ENCODE data around the gene GATAD1.
"Not testable (repeated sequence)": the region's sequence is repeated elsewhere in the genome, so short reads cannot be mapped to it uniquely, and the experiment has no call there.

Gene GATAD1

DNA sequence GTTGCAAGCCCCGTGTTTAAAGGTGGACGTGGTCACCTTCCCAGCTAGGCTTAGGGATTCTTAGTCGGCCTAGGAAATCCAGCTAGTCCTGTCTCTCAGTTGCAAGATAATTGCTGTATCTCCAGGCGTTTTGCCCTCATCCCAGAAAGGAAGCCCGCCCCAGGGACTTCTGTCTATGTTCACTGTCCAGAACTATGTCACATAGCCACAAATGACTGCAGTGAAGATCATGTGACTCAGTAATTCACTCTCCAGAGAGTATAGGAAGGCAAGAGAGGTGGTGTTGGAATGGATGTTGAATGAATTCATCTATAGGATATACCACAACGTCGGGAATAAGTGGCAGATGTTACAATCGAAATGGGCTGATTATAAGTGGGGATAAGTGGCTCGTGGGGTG, 30.8 kb downstream of the GATAD1 start:
- TF ChIP-seq, protein P1, sequence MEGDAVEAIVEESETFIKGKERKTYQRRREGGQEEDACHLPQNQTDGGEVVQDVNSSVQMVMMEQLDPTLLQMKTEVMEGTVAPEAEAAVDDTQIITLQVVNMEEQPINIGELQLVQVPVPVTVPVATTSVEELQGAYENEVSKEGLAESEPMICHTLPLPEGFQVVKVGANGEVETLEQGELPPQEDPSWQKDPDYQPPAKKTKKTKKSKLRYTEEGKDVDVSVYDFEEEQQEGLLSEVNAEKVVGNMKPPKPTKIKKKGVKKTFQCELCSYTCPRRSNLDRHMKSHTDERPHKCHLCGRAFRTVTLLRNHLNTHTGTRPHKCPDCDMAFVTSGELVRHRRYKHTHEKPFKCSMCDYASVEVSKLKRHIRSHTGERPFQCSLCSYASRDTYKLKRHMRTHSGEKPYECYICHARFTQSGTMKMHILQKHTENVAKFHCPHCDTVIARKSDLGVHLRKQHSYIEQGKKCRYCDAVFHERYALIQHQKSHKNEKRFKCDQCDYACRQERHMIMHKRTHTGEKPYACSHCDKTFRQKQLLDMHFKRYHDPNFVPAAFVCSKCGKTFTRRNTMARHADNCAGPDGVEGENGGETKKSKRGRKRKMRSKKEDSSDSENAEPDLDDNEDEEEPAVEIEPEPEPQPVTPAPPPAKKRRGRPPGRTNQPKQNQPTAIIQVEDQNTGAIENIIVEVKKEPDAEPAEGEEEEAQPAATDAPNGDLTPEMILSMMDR (conservative IDR thresholded peaks at IDR 0.05; ENCODE audit: low read depth, low read length) = no peak
- DNase-seq (ENCODE audit: low read depth) = no peak
- H3K4me3 ChIP-seq (ENCODE audit: low read depth, low read length) = no peak overlapping the region

DNA sequence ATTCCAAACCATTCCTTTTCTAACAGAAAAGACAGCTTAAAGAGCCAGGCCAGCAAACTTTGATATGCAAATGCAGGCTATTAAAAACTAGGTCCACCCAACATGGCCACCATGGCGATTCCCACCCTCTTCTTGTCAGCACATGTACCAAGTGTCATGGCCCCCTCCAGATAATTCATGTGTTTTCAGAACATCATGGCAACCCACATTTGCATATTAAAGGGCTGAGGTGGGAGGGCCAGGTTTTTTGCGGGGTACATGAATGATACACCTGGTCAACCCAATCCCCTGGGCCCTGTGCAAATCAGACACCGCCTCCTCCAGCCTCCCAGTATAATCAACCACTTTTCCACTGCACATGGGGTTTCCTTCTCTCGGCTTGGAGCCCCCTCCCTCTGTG, 31.4 kb downstream of the GATAD1 start:
- no peak overlapping the region for H3K4me3 ChIP-seq (ENCODE audit: low read depth, low read length)
- TF ChIP-seq, protein P1 (conservative IDR thresholded peaks at IDR 0.05; ENCODE audit: low read depth, low read length) = no peak
- DNase-seq (ENCODE audit: low read depth) = no peak

DNA sequence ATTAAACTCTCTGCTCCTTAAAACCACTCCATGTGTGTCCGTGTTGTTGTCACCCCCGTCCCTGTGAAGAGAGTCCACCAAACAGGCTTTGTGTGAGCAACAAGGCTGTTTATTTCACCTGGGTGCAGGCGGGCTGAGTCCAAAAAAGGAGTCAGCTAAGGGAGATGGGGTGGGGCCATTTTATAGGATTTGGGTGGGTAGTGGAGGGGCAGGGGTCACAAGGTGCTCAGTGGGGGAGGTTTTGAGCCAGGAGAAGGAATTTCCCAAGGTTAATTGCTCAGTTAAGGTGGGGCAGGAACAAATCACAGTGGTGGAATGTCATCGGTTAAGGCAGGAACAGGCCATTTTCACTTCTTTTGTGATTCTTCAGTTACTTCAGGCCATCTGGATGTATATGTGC, 31.9 kb downstream of the GATAD1 start:
- not testable (repeated sequence) for DNase-seq (ENCODE audit: low read depth); H3K4me3 ChIP-seq (ENCODE audit: low read depth, low read length)

DNA sequence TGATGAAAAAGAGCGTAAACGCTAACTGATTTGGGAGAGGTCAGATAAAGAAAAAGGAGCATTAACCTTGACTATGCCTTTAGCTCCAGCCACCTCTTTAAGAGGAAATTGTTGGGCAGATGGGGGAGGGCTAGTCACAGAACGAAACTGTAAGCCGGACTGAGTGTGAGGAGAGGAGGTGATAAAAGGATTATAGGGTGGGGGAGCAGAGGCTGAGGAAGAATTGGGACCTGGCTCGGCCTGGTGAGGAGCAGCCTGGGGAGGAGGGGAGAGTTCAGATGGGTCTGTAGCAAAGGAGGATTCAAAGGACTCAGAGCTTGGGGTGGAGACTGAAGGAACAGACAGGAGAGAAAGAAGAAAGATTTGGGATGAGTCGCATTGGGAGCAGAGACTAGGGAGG, 36.3 kb downstream of the GATAD1 start:
- H3K4me3 ChIP-seq (ENCODE audit: low read depth, low read length); DNase-seq (ENCODE audit: low read depth): not testable (repeated sequence)

DNA sequence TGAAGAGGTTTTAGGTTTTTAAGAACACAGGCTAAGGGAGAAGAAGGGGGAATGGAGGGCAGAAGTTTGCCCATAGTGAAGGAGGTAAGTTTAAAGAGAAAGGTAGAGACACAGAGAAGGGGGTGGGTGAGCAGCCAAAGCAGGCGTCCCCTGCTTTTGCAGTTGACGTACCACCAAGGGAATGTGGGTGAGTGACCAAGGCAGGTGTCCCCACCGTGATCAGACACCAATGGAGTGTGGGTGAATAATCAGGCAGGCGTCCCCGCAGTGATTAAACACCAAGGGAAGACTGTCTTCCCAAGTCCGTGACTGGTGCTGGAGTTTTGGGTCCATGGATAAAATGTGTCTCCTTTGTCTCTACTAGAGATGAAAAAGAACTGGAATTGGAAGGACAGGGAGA, 36.9 kb downstream of the GATAD1 start:
- not testable (repeated sequence) for DNase-seq (ENCODE audit: low read depth); H3K4me3 ChIP-seq (ENCODE audit: low read depth, low read length)

DNA sequence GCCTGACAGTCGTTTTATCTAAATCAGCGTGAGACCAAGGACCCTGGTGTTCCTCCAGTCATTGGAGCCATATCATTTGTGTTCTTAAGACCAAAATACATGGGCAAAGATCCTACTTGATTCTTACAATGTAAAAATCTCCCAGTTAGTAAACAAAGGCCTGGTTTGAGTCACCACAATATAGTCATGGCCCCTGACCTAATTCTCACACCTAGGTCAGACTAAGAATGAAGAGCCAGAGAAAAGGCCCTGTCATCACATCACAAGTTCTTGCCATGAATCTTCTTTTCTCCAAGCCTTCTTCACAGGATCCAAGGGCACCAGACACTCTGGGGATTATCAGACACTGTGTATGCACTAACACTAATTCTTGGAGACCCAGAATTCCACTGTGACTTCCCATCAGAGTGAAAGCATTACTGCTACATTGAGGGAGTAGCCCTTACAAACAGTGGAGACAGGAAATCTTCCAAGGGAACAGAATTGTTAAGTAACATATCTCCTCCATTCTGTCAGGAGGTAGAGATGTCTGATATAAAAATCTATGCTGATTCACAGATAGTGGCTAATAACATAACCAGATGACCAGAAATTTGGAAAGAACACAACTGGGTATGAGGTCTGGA, 38.1 kb downstream of the GATAD1 start:
- no peak overlapping the region for H3K4me3 ChIP-seq (ENCODE audit: low read depth, low read length)
- DNase-seq (ENCODE audit: low read depth) = no peak
- TF ChIP-seq, protein P1 (conservative IDR thresholded peaks at IDR 0.05; ENCODE audit: low read depth, low read length) = no peak

DNA sequence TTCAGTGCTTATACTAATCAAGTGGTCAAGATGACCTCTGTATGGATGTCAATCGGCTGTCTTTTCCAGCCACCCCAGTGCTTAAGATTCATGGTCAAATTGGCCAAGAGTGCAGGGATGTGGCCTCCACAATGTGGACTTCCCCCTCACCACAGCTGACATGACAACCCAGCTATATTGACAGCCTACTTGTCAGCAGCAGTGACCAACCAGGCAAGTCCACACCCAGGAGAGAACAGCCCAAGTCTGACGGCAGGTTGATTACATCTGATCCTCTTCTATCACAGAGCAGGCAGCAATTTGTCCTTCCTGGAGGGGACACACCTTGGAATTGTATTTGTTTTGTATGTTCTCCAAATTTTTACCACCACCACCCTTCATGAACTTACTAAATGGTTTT, 38.7 kb downstream of the GATAD1 start:
- H3K4me3 ChIP-seq (ENCODE audit: low read depth, low read length) = no peak overlapping the region
- no peak for DNase-seq (ENCODE audit: low read depth)
- TF ChIP-seq, protein P1 (conservative IDR thresholded peaks at IDR 0.05; ENCODE audit: low read depth, low read length) = no peak

DNA sequence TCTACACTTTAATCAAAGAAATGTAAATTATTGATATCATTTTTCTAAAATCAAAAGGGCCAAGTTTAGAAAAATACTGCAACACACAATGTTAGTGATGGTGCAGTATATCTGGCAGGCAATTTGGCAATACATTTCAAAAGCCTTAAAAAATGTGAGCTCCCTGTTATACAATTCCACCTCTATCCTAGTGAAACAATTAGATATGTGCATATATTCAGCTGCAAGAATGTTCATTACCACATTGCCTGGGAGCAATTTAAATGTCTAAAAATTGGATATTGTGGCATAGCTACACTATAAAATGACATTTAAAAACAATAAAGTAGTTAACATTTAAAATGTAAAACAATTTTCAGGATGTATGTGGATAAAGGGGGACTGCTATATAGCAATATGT, 40.5 kb downstream of the GATAD1 start:
- DNase-seq (ENCODE audit: low read depth) = no peak
- H3K4me3 ChIP-seq (ENCODE audit: low read depth, low read length) = no peak overlapping the region
- TF ChIP-seq, protein P1 (conservative IDR thresholded peaks at IDR 0.05; ENCODE audit: low read depth, low read length) = no peak

DNA sequence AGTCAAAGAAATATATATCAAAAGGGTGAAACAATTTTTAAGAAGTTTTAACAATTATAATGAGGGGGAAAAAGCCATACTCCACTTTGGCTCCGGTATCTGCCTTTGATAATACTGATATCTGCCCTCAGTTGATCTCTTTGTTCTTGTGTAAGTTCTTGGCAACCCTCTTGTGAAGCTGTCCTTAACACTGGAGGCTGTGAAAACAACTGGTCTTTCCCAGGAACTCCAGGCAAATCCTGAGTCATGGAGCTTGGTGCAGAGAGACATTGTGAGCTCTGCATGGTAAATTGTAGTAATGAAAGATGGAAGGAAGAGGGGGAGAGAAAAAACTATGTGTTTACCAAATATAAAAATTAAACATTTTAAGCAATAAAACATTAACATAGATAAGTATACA, 42.4 kb downstream of the GATAD1 start:
- H3K4me3 ChIP-seq (ENCODE audit: low read depth, low read length) = no peak overlapping the region
- TF ChIP-seq, protein P1 (conservative IDR thresholded peaks at IDR 0.05; ENCODE audit: low read depth, low read length) = no peak
- DNase-seq (ENCODE audit: low read depth) = peak; percentile 3
